Medulla oblongata (tissue), 1 donor: Measurements from ENCODE around the gene TRIM26.
"Not testable (repeated sequence)": the region's sequence is repeated elsewhere in the genome, so short reads cannot be mapped to it uniquely, and the experiment has no call there.

ENCODE experiments used
- DNase-seq: peaks from one replicate; pipeline ENCODE4 v3.0.0-alpha.2; 2015; ENCODE audit errors: extremely low spot score

TRIM26 gene

GRCh38 chr6:30154061-30154460, 59.1 kb downstream of the TRIM26 start:
- no peak for DNase-seq

GRCh38 chr6:30152910-30153610, 60.1 kb downstream of the TRIM26 start:
- DNase-seq: no peak

- DNase-seq: no peak
These were observed 61.1 kb downstream of the TRIM26 start for GRCh38 chr6:30152016-30152673.

- DNase-seq: no peak
These were observed 61.6 kb downstream of the TRIM26 start for GRCh38 chr6:30151580-30151979.

- no peak for DNase-seq
These were observed 62.4 kb downstream of the TRIM26 start for GRCh38 chr6:30150671-30151395.

GRCh38 chr6:30149858-30150550, 63.2 kb downstream of the TRIM26 start:
- no peak for DNase-seq

GRCh38 chr6:30149234-30149633, 64.0 kb downstream of the TRIM26 start:
- DNase-seq: no peak

- DNase-seq: no peak
These were observed 66.1 kb downstream of the TRIM26 start for GRCh38 chr6:30147096-30147495.

- no peak for DNase-seq
These were observed 67.4 kb downstream of the TRIM26 start for GRCh38 chr6:30145818-30146217.

GRCh38 chr6:30144811-30145210, 68.4 kb downstream of the TRIM26 start:
- no peak for DNase-seq

- no peak for DNase-seq
These were observed 69.4 kb downstream of the TRIM26 start for GRCh38 chr6:30143780-30144179.

GRCh38 chr6:30142665-30143064, 70.5 kb downstream of the TRIM26 start:
- no peak for DNase-seq

GRCh38 chr6:30140240-30140639, 73.0 kb downstream of the TRIM26 start:
- DNase-seq: not testable (repeated sequence)

GRCh38 chr6:30136570-30137286, 76.5 kb downstream of the TRIM26 start:
- no peak for DNase-seq

GRCh38 chr6:30135757-30136156, 77.4 kb downstream of the TRIM26 start, which contains the start of gene TRIM40:
Gene TRIM40, plus strand, starts transcription at chr6:30136140. Its CDS starts 897 bp downstream, at chr6:30137037.
- no peak for DNase-seq

GRCh38 chr6:30135147-30135546, 78.1 kb downstream of the TRIM26 start:
- DNase-seq: no peak
